Measurements from ENCODE around the gene ADGRD1.

DNA sequence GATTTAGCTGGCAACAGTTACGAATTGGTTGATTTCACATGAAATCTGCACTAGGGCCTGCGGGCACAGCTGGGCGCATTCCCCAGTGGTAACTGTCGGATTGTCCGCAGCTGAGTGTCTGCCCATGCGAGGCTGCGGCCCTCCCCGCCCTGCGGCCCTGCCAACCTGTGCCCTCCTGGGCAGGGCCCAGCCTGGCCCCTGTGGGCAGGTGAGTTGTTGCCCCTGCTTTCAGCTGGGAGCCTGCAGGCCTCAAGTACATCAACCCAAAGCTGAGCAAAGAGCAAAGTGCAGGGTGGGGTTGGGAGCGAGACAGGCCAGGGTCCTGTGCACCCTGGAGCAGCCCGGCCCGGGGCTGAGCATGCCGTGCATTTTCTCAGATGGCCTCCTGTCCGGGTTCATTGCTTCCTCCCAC is 89.1 kb downstream of the ADGRD1 start:
- TF ChIP-seq EP300 (IDR thresholded peaks at IDR 0.05; ENCODE audit: borderline replicate concordance) (no peak), YY1 (IDR thresholded peaks at IDR 0.05; ENCODE audit: low read depth) (no peak), CREB1 (IDR thresholded peaks at IDR 0.05; ENCODE audit: low read depth) (no peak), TCF12 (IDR thresholded peaks at IDR 0.05; ENCODE audit: low read depth) (no peak), RAD21 (IDR thresholded peaks at IDR 0.05; ENCODE audit: low read depth) (no peak), TAF1 (IDR thresholded peaks at IDR 0.05; ENCODE audit: low read depth) (no peak), EGR1 (IDR thresholded peaks at IDR 0.05) (no peak), CEBPB (IDR thresholded peaks at IDR 0.05) (no peak), FOXM1 (IDR thresholded peaks at IDR 0.05; ENCODE audit: borderline replicate concordance, low read depth) (no peak), TEAD4 (IDR thresholded peaks at IDR 0.05) (no peak)
- TF ChIP-seq, protein P1, sequence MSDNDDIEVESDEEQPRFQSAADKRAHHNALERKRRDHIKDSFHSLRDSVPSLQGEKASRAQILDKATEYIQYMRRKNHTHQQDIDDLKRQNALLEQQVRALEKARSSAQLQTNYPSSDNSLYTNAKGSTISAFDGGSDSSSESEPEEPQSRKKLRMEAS (IDR thresholded peaks at IDR 0.05), result no peak
- TF ChIP-seq, protein P2, sequence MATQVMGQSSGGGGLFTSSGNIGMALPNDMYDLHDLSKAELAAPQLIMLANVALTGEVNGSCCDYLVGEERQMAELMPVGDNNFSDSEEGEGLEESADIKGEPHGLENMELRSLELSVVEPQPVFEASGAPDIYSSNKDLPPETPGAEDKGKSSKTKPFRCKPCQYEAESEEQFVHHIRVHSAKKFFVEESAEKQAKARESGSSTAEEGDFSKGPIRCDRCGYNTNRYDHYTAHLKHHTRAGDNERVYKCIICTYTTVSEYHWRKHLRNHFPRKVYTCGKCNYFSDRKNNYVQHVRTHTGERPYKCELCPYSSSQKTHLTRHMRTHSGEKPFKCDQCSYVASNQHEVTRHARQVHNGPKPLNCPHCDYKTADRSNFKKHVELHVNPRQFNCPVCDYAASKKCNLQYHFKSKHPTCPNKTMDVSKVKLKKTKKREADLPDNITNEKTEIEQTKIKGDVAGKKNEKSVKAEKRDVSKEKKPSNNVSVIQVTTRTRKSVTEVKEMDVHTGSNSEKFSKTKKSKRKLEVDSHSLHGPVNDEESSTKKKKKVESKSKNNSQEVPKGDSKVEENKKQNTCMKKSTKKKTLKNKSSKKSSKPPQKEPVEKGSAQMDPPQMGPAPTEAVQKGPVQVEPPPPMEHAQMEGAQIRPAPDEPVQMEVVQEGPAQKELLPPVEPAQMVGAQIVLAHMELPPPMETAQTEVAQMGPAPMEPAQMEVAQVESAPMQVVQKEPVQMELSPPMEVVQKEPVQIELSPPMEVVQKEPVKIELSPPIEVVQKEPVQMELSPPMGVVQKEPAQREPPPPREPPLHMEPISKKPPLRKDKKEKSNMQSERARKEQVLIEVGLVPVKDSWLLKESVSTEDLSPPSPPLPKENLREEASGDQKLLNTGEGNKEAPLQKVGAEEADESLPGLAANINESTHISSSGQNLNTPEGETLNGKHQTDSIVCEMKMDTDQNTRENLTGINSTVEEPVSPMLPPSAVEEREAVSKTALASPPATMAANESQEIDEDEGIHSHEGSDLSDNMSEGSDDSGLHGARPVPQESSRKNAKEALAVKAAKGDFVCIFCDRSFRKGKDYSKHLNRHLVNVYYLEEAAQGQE (IDR thresholded peaks at IDR 0.05; ENCODE audit: low read depth), result no peak
- TF ChIP-seq, protein P3, sequence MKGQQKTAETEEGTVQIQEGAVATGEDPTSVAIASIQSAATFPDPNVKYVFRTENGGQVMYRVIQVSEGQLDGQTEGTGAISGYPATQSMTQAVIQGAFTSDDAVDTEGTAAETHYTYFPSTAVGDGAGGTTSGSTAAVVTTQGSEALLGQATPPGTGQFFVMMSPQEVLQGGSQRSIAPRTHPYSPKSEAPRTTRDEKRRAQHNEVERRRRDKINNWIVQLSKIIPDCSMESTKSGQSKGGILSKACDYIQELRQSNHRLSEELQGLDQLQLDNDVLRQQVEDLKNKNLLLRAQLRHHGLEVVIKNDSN (IDR thresholded peaks at IDR 0.05), result no peak
